Measurements from ENCODE around the gene HYAL3. TPM values are rescaled to one million over a fixed set of nuclear protein-coding genes. Genes with fewer than 3 reads are reported as not detected.

Gene HYAL3
- total RNA-seq, 1 experiment from 2014 or later: 10.3 TPM

DNA sequence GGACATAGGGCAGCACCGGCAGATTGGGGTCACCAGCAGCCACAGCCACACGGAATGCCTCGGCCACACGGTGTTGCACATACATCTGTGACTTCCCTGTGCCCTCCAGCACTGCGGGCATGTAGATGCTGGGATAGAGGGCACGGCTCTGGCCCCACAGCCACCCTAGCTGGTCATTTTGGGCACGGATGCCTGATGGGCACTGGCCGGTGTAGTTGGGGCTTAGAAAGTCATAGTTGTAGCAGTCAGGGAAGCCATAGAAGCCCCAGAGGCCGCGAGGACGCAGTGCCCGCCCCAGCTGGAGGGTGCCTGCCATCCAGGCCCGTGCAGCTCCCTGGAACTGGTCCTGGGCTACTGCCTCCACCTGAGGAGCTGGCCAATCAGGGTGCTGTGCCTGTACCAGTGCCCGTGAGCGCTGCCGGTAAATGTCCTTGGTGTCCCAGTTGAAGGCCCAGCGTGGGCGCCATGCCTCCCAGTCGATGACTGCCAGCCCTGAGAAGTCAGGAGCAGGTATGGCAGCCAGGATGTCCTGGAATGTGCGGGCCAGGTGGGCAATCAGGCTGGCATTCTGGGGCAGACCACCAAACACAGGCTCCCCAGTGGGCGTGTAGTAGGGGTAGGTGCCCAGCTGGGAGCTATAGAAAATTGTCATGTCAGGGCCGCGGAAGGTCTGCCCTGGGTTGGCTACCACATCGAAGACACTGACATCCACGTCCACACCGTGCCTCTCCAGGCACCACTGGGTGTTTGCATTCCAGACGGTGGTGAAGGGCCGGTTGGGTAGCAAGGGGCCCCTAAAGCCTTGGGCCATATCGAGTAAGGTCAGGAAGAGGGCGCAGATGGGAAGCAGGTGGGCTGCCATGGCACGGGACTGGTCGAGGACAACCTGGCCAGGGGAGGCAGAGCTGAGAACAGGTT, 3.1 kb upstream of the HYAL3 start:
- H3K4me3 ChIP-seq (replicated peaks in 1 of 2; ENCODE audit: low read depth in 1 of 2, low read length in 2 of 2): peak overlapping the region; percentile 27 to 37; a peak in 3 of 4 replicates
- H3K9ac ChIP-seq (ENCODE audit: low read length): peak overlapping the region; percentile 49; the same call in 1 of the 2 replicates
- no TSS peak for BruUV-seq (replicated peaks)

More for the DNA sequence above, 3.1 kb upstream of the HYAL3 start:
- H3K79me2 ChIP-seq (ENCODE audit: insufficient read depth, low read length): peaks cover 3% of the 10 kb centered on the region; the same call in 1 of the 2 replicates
- no peaks in the 10 kb centered on the region for H3K9me3 ChIP-seq (ENCODE audit: control insufficient read depth in 1 of 2, insufficient read depth in 1 of 2, low read depth in 1 of 2, low read length in 2 of 2)
- ChIA-PET RAD21 (ENCODE audit: low non-redundant PET in 1 of 2, low total read pairs in 2 of 2, uncharacterized antibody in 2 of 2, unreplicated experiment in 2 of 2) (interaction anchor here in 1 of 2 experiments (0.5 kb wide), 1 partner anchor 290 kb away, joined by 3 read pairs; no protein-coding TSS in a partner anchor), CTCF (interaction anchor here (1.5 to 2.7 kb wide), 2 partner anchors 19 to 22 kb away, joined by 8 to 14 read pairs; no protein-coding TSS in a partner anchor), POLR2A (interaction anchor here (1.4 kb wide), 1 partner anchor 12 kb away, joined by 5 read pairs; no protein-coding TSS in a partner anchor)
- H3K27ac ChIP-seq (ENCODE audit: low read depth, low read length): peak overlapping the region; percentile 70
- intact Hi-C loops (cut with micrococcal nuclease): loop anchor here (1.0 kb wide), 1 partner anchor 22 kb away; no protein-coding TSS in a partner anchor
- TF ChIP-seq, protein P1, sequence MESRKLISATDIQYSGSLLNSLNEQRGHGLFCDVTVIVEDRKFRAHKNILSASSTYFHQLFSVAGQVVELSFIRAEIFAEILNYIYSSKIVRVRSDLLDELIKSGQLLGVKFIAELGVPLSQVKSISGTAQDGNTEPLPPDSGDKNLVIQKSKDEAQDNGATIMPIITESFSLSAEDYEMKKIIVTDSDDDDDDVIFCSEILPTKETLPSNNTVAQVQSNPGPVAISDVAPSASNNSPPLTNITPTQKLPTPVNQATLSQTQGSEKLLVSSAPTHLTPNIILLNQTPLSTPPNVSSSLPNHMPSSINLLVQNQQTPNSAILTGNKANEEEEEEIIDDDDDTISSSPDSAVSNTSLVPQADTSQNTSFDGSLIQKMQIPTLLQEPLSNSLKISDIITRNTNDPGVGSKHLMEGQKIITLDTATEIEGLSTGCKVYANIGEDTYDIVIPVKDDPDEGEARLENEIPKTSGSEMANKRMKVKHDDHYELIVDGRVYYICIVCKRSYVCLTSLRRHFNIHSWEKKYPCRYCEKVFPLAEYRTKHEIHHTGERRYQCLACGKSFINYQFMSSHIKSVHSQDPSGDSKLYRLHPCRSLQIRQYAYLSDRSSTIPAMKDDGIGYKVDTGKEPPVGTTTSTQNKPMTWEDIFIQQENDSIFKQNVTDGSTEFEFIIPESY (IDR thresholded peaks at IDR 0.05; ENCODE audit: extremely low read depth, insufficient replicate concordance, low read length): no peak
- no peak for TF ChIP-seq CEBPB (IDR thresholded peaks at IDR 0.05; ENCODE audit: low read depth)
- TF ChIP-seq, protein P2, sequence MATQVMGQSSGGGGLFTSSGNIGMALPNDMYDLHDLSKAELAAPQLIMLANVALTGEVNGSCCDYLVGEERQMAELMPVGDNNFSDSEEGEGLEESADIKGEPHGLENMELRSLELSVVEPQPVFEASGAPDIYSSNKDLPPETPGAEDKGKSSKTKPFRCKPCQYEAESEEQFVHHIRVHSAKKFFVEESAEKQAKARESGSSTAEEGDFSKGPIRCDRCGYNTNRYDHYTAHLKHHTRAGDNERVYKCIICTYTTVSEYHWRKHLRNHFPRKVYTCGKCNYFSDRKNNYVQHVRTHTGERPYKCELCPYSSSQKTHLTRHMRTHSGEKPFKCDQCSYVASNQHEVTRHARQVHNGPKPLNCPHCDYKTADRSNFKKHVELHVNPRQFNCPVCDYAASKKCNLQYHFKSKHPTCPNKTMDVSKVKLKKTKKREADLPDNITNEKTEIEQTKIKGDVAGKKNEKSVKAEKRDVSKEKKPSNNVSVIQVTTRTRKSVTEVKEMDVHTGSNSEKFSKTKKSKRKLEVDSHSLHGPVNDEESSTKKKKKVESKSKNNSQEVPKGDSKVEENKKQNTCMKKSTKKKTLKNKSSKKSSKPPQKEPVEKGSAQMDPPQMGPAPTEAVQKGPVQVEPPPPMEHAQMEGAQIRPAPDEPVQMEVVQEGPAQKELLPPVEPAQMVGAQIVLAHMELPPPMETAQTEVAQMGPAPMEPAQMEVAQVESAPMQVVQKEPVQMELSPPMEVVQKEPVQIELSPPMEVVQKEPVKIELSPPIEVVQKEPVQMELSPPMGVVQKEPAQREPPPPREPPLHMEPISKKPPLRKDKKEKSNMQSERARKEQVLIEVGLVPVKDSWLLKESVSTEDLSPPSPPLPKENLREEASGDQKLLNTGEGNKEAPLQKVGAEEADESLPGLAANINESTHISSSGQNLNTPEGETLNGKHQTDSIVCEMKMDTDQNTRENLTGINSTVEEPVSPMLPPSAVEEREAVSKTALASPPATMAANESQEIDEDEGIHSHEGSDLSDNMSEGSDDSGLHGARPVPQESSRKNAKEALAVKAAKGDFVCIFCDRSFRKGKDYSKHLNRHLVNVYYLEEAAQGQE (IDR thresholded peaks at IDR 0.05; ENCODE audit: low read depth): no peak
- TF ChIP-seq, protein P3, sequence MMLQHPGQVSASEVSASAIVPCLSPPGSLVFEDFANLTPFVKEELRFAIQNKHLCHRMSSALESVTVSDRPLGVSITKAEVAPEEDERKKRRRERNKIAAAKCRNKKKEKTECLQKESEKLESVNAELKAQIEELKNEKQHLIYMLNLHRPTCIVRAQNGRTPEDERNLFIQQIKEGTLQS (IDR thresholded peaks at IDR 0.05): no peak
- no peaks in the 10 kb centered on the region for H3K27me3 ChIP-seq (ENCODE audit: insufficient read depth, low read length)
- no peaks in the 10 kb centered on the region for H3K36me3 ChIP-seq (ENCODE audit: control insufficient read depth in 1 of 2, insufficient read depth in 2 of 2, low read length in 2 of 2)
- no peak overlapping the region for H2AFZ ChIP-seq (ENCODE audit: low read depth, low read length, poor library complexity, severe bottlenecking)
- H4K20me1 ChIP-seq (ENCODE audit: insufficient read depth): no peaks in the 10 kb centered on the region
- peak overlapping the region; percentile 72 for H3K4me2 ChIP-seq (ENCODE audit: low read length)
- H3K4me1 ChIP-seq (ENCODE audit: control insufficient read depth in 1 of 2, insufficient read depth in 2 of 2, low read length in 2 of 2): peaks cover 21 to 53% of the 10 kb centered on the region in 2 experiments
- no peaks in the 10 kb centered on the region for H3K9me2 ChIP-seq (ENCODE audit: insufficient read depth)
- DNase-seq (ENCODE audit: low read depth, low spot score): no peak
- ATAC-seq: no peak

All from HCT116 (cell line).